HTR-8/SVneo (cell line): ENCODE results near the gene LCN1.
A peak's percentile ranks its signal among the peaks of the same experiment; 100 is the strongest.

Source experiments
- DNase-seq: peaks from one replicate; pipeline ENCODE4 v3.0.0; 2011; ENCODE audit warnings: low spot score, mixed read lengths; ENCODE audit not compliant: insufficient read length
- FAIRE-seq: peaks from 2 replicates; lab custom pipeline; 2011; peaks lifted over from hg19 to GRCh38; lab: Jason Lieb, UNC

Gene LCN1

GRCh38 chr9:135520916-135521607 lies at the start of gene LCN1:
LCN1 (plus strand) TSS chr9:135521440; CDS start chr9:135521498, 58 bp downstream.
- no peak for FAIRE-seq

GRCh38 chr9:135471791-135472640 lies 49.2 kb upstream of the LCN1 start:
- FAIRE-seq, result no peak

More at GRCh38 chr9:135520916-135521607, at the start of gene LCN1:
- DNase-seq, result no peak

GRCh38 chr9:135473972-135474543 lies 47.2 kb upstream of the LCN1 start:
- DNase-seq (no peak), FAIRE-seq (no peak)

More at GRCh38 chr9:135471791-135472640, 49.2 kb upstream of the LCN1 start:
- no peak for DNase-seq

- DNase-seq (no peak), FAIRE-seq (no peak)
Observed at GRCh38 chr9:135474915-135475314, 46.3 kb upstream of the LCN1 start.

GRCh38 chr9:135476561-135477355 lies 44.5 kb upstream of the LCN1 start:
- no peak for FAIRE-seq
- DNase-seq, result peak; percentile 38

GRCh38 chr9:135478191-135478590 lies 43.0 kb upstream of the LCN1 start:
- no peak for FAIRE-seq
- no peak for DNase-seq

- DNase-seq (peak; percentile 22), FAIRE-seq (no peak)
Observed at GRCh38 chr9:135478829-135479468, 42.3 kb upstream of the LCN1 start.

GRCh38 chr9:135479469-135480052 lies 41.7 kb upstream of the LCN1 start, which contains the start of gene PPP1R26:
PPP1R26 (plus strand) TSS chr9:135479782; CDS start chr9:135484511, 4,729 bp downstream.
- DNase-seq, result peak; percentile 45
- FAIRE-seq, result no peak

GRCh38 chr9:135480071-135480939 lies 40.9 kb upstream of the LCN1 start:
- FAIRE-seq, result no peak
- DNase-seq, result peak; percentile 32

- no peak for DNase-seq
- FAIRE-seq, result no peak
Observed at GRCh38 chr9:135480940-135481310, 40.3 kb upstream of the LCN1 start.

GRCh38 chr9:135482015-135482754 lies 39.1 kb upstream of the LCN1 start:
- FAIRE-seq (no peak), DNase-seq (no peak)

GRCh38 chr9:135484460-135485277 lies 36.6 kb upstream of the LCN1 start:
- DNase-seq, result no peak
- no peak for FAIRE-seq

GRCh38 chr9:135485385-135485784 lies 35.9 kb upstream of the LCN1 start:
- no peak for FAIRE-seq
- DNase-seq, result no peak

GRCh38 chr9:135485832-135486231 lies 35.4 kb upstream of the LCN1 start:
- DNase-seq (no peak), FAIRE-seq (no peak)

- DNase-seq (no peak), FAIRE-seq (no peak)
Observed at GRCh38 chr9:135486267-135487065, 34.8 kb upstream of the LCN1 start.
